Activated naive CD8-positive, alpha-beta T cell (primary cell): Measurements from ENCODE around the gene ACTL8.

Experiments
- H3K27ac Mint-ChIP-seq: one replicate; pipeline ENCODE4 v1.8.0; 2021; ENCODE audit warnings: mixed read lengths
- H3K27me3 Mint-ChIP-seq: one replicate; pipeline ENCODE4 v1.8.0; 2021; ENCODE audit warnings: mixed read lengths
- H3K36me3 Mint-ChIP-seq: one replicate; pipeline ENCODE4 v1.8.0; 2021; ENCODE audit warnings: mixed read lengths
- H3K4me1 Mint-ChIP-seq: one replicate; pipeline ENCODE4 v1.8.0; 2021; ENCODE audit warnings: low read depth, mixed read lengths
- H3K4me3 Mint-ChIP-seq: one replicate; pipeline ENCODE4 v1.8.0; 2021; ENCODE audit warnings: mild to moderate bottlenecking, mixed read lengths
- H3K9me3 Mint-ChIP-seq: one replicate; pipeline ENCODE4 v1.8.0; 2021; ENCODE audit warnings: low read depth, mixed read lengths

ACTL8 gene

GRCh38 chr1:17825273-17826164, 70.4 kb downstream of the ACTL8 start:
- H3K36me3 Mint-ChIP-seq = no peaks in the 10 kb centered on the region
- H3K27ac Mint-ChIP-seq = no peak overlapping the region
- H3K9me3 Mint-ChIP-seq = no peaks in the 10 kb centered on the region
- no peak overlapping the region for H3K4me3 Mint-ChIP-seq
- H3K27me3 Mint-ChIP-seq = peaks cover 9% of the 10 kb centered on the region
- H3K4me1 Mint-ChIP-seq = no peaks in the 10 kb centered on the region

- no peaks in the 10 kb centered on the region for H3K4me1 Mint-ChIP-seq
- no peaks in the 10 kb centered on the region for H3K36me3 Mint-ChIP-seq
- H3K27me3 Mint-ChIP-seq = peaks cover 8% of the 10 kb centered on the region
- H3K9me3 Mint-ChIP-seq = no peaks in the 10 kb centered on the region
- H3K27ac Mint-ChIP-seq = no peak overlapping the region
- no peak overlapping the region for H3K4me3 Mint-ChIP-seq
Observed at GRCh38 chr1:17826165-17826488, 71.0 kb downstream of the ACTL8 start.

GRCh38 chr1:17828991-17829390, 73.9 kb downstream of the ACTL8 start:
- no peaks in the 10 kb centered on the region for H3K4me1 Mint-ChIP-seq
- H3K27me3 Mint-ChIP-seq = peaks cover 10% of the 10 kb centered on the region
- no peaks in the 10 kb centered on the region for H3K9me3 Mint-ChIP-seq
- no peak overlapping the region for H3K27ac Mint-ChIP-seq
- no peak overlapping the region for H3K4me3 Mint-ChIP-seq
- H3K36me3 Mint-ChIP-seq = no peaks in the 10 kb centered on the region

- no peaks in the 10 kb centered on the region for H3K4me1 Mint-ChIP-seq
- no peaks in the 10 kb centered on the region for H3K36me3 Mint-ChIP-seq
- H3K4me3 Mint-ChIP-seq = no peak overlapping the region
- peaks cover 10% of the 10 kb centered on the region for H3K27me3 Mint-ChIP-seq
- H3K9me3 Mint-ChIP-seq = no peaks in the 10 kb centered on the region
- H3K27ac Mint-ChIP-seq = no peak overlapping the region
Observed at GRCh38 chr1:17829579-17829978, 74.4 kb downstream of the ACTL8 start.

- H3K4me3 Mint-ChIP-seq = no peak overlapping the region
- H3K27me3 Mint-ChIP-seq = peaks cover 11% of the 10 kb centered on the region
- no peak overlapping the region for H3K27ac Mint-ChIP-seq
- H3K9me3 Mint-ChIP-seq = no peaks in the 10 kb centered on the region
- no peaks in the 10 kb centered on the region for H3K4me1 Mint-ChIP-seq
- no peaks in the 10 kb centered on the region for H3K36me3 Mint-ChIP-seq
Observed at GRCh38 chr1:17831597-17831996, 76.5 kb downstream of the ACTL8 start.

GRCh38 chr1:17833661-17834501, 78.7 kb downstream of the ACTL8 start:
- no peaks in the 10 kb centered on the region for H3K4me1 Mint-ChIP-seq
- H3K9me3 Mint-ChIP-seq = no peaks in the 10 kb centered on the region
- peaks cover 7% of the 10 kb centered on the region for H3K27me3 Mint-ChIP-seq
- no peak overlapping the region for H3K27ac Mint-ChIP-seq
- no peak overlapping the region for H3K4me3 Mint-ChIP-seq
- no peaks in the 10 kb centered on the region for H3K36me3 Mint-ChIP-seq

GRCh38 chr1:17834561-17835100, 79.5 kb downstream of the ACTL8 start:
- Mint-ChIP-seq H3K27me3 (peaks cover 6% of the 10 kb centered on the region), H3K4me1 (no peaks in the 10 kb centered on the region), H3K36me3 (no peaks in the 10 kb centered on the region), H3K27ac (no peak overlapping the region), H3K4me3 (no peak overlapping the region), H3K9me3 (no peaks in the 10 kb centered on the region)

GRCh38 chr1:17837233-17838030, 82.3 kb downstream of the ACTL8 start:
- H3K36me3 Mint-ChIP-seq = no peaks in the 10 kb centered on the region
- peaks cover 1% of the 10 kb centered on the region for H3K27me3 Mint-ChIP-seq
- no peaks in the 10 kb centered on the region for H3K9me3 Mint-ChIP-seq
- H3K4me1 Mint-ChIP-seq = no peaks in the 10 kb centered on the region
- no peak overlapping the region for H3K27ac Mint-ChIP-seq
- no peak overlapping the region for H3K4me3 Mint-ChIP-seq

GRCh38 chr1:17839641-17840196, 84.6 kb downstream of the ACTL8 start:
- no peaks in the 10 kb centered on the region for H3K4me1 Mint-ChIP-seq
- peaks cover 5% of the 10 kb centered on the region for H3K27me3 Mint-ChIP-seq
- H3K27ac Mint-ChIP-seq = no peak overlapping the region
- no peaks in the 10 kb centered on the region for H3K36me3 Mint-ChIP-seq
- no peaks in the 10 kb centered on the region for H3K9me3 Mint-ChIP-seq
- H3K4me3 Mint-ChIP-seq = no peak overlapping the region

- Mint-ChIP-seq H3K36me3 (no peaks in the 10 kb centered on the region), H3K4me3 (no peak overlapping the region), H3K27me3 (peaks cover 7% of the 10 kb centered on the region), H3K27ac (no peak overlapping the region), H3K4me1 (no peaks in the 10 kb centered on the region), H3K9me3 (no peaks in the 10 kb centered on the region)
Observed at GRCh38 chr1:17841944-17842343, 86.8 kb downstream of the ACTL8 start.

GRCh38 chr1:17842686-17843085, 87.6 kb downstream of the ACTL8 start:
- no peaks in the 10 kb centered on the region for H3K36me3 Mint-ChIP-seq
- peaks cover 7% of the 10 kb centered on the region for H3K27me3 Mint-ChIP-seq
- H3K4me1 Mint-ChIP-seq = no peaks in the 10 kb centered on the region
- peaks cover 1% of the 10 kb centered on the region for H3K9me3 Mint-ChIP-seq
- H3K27ac Mint-ChIP-seq = no peak overlapping the region
- H3K4me3 Mint-ChIP-seq = no peak overlapping the region

- Mint-ChIP-seq H3K4me3 (no peak overlapping the region), H3K9me3 (peaks cover 4% of the 10 kb centered on the region), H3K27me3 (peaks cover 7% of the 10 kb centered on the region), H3K4me1 (no peaks in the 10 kb centered on the region), H3K36me3 (no peaks in the 10 kb centered on the region), H3K27ac (no peak overlapping the region)
Observed at GRCh38 chr1:17844185-17844826, 89.2 kb downstream of the ACTL8 start.

- H3K9me3 Mint-ChIP-seq = peaks cover 4% of the 10 kb centered on the region
- H3K4me3 Mint-ChIP-seq = no peak overlapping the region
- peaks cover 7% of the 10 kb centered on the region for H3K27me3 Mint-ChIP-seq
- H3K4me1 Mint-ChIP-seq = no peaks in the 10 kb centered on the region
- H3K36me3 Mint-ChIP-seq = no peaks in the 10 kb centered on the region
- no peak overlapping the region for H3K27ac Mint-ChIP-seq
Observed at GRCh38 chr1:17845583-17845982, 90.5 kb downstream of the ACTL8 start.

GRCh38 chr1:17846341-17846740, 91.2 kb downstream of the ACTL8 start:
- Mint-ChIP-seq H3K4me3 (no peak overlapping the region), H3K36me3 (no peaks in the 10 kb centered on the region), H3K27me3 (peaks cover 7% of the 10 kb centered on the region), H3K27ac (no peak overlapping the region), H3K4me1 (no peaks in the 10 kb centered on the region), H3K9me3 (peaks cover 4% of the 10 kb centered on the region)
